ENCODE results near the gene SLC10A1.

GRCh38 chr14:69752773-69753172 lies 44.3 kb downstream of the SLC10A1 start:
- TF ChIP-seq CTCF (IDR thresholded peaks at IDR 0.05) (no peak), POLR2A (IDR thresholded peaks at IDR 0.05) (no peak)

Data from thyroid gland (tissue), 4 donors.